PFSK-1 (cell line): Measurements from ENCODE around the gene RCAN3.

ENCODE experiments used
- POLR2AphosphoS5 ChIP-seq: IDR thresholded peaks from 2 replicates; pipeline ENCODE4 v1.6.1; 2012; ENCODE audit warnings: low read depth, mild to moderate bottlenecking, control low read depth, low read length, moderate library complexity
- SIN3A ChIP-seq: IDR thresholded peaks from 2 replicates; pipeline ENCODE4 v1.6.1; 2012; ENCODE audit warnings: mild to moderate bottlenecking, low read length, moderate library complexity, borderline replicate concordance; ENCODE audit not compliant: insufficient read depth
- TAF1 ChIP-seq: IDR thresholded peaks from 2 replicates; pipeline ENCODE4 v1.6.1; 2012; ENCODE audit warnings: low read length, control low read depth, borderline replicate concordance; ENCODE audit not compliant: insufficient read depth

DNA sequence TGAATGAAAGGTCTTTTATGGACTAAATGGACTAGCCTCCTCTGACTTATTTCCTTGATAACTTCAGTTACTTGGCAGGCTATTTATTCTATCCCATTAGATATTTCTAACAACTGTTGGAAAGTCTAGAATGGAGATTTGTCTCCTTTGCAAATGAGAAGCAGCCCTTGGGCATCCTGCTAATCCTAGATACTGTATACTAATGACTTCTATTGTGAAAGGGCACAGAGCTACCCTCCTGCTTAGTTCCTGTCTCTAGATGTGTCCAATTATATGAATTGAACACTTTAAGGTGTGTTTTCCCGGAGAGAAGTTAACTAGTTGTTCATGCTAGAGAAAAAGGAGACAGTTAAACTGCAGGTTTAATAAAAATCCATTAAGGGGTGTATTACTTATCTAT is 43.0 kb downstream of the RCAN3 start:
- TF ChIP-seq SIN3A (no peak), POLR2AphosphoS5 (no peak), TAF1 (no peak)
